GM12801 (cell line): ENCODE results near the gene GSDMA.

Experiments used
- TF ChIP-seq, protein P1 (sequence below): IDR thresholded peaks from one replicate; pipeline ENCODE4 v1.5.1; 2011; ENCODE audit warnings: control low read depth; ENCODE audit not compliant: insufficient read length; ENCODE audit errors: extremely low read depth

Gene GSDMA

DNA sequence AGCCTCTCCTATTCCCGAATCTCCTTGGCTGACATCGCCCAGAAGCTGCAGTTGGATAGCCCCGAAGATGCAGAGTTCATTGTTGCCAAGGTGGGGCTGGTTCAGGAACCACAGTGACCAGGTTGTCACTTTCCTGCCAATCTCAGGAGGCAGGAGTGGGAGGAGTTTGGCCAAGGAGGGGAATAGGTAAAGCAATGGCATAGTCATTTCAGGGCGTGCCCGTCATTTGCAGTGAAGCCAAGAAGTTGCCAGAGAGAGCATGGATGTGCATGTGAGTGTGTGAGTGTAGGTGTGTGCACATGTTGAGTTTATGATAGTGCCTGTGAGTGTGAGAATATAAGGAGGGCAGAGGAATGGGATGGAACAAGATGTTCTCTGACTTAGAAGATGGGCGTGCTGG, 32.6 kb downstream of the GSDMA start:
- TF ChIP-seq, protein P1, sequence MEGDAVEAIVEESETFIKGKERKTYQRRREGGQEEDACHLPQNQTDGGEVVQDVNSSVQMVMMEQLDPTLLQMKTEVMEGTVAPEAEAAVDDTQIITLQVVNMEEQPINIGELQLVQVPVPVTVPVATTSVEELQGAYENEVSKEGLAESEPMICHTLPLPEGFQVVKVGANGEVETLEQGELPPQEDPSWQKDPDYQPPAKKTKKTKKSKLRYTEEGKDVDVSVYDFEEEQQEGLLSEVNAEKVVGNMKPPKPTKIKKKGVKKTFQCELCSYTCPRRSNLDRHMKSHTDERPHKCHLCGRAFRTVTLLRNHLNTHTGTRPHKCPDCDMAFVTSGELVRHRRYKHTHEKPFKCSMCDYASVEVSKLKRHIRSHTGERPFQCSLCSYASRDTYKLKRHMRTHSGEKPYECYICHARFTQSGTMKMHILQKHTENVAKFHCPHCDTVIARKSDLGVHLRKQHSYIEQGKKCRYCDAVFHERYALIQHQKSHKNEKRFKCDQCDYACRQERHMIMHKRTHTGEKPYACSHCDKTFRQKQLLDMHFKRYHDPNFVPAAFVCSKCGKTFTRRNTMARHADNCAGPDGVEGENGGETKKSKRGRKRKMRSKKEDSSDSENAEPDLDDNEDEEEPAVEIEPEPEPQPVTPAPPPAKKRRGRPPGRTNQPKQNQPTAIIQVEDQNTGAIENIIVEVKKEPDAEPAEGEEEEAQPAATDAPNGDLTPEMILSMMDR, result no peak

GRCh38 chr17:39996162-39996561, 33.4 kb downstream of the GSDMA start:
- TF ChIP-seq, protein P1, result no peak

GRCh38 chr17:39996800-39997199, 34.0 kb downstream of the GSDMA start:
- TF ChIP-seq, protein P1, result no peak

DNA sequence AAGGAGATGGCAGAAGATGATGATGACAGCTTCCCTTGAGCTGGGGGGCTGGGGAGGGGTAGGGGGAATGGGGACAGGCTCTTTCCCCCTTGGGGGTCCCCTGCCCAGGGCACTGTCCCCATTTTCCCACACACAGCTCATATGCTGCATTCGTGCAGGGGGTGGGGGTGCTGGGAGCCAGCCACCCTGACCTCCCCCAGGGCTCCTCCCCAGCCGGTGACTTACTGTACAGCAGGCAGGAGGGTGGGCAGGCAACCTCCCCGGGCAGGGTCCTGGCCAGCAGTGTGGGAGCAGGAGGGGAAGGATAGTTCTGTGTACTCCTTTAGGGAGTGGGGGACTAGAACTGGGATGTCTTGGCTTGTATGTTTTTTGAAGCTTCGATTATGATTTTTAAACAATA, 34.7 kb downstream of the GSDMA start:
- TF ChIP-seq, protein P1, result no peak

GRCh38 chr17:39999067-39999466, 36.3 kb downstream of the GSDMA start:
- TF ChIP-seq, protein P1, result no peak

- TF ChIP-seq, protein P1, result no peak
Measured at GRCh38 chr17:40000161-40000560, 37.4 kb downstream of the GSDMA start.

GRCh38 chr17:40004072-40004471, 41.3 kb downstream of the GSDMA start:
- TF ChIP-seq, protein P1, result no peak

DNA sequence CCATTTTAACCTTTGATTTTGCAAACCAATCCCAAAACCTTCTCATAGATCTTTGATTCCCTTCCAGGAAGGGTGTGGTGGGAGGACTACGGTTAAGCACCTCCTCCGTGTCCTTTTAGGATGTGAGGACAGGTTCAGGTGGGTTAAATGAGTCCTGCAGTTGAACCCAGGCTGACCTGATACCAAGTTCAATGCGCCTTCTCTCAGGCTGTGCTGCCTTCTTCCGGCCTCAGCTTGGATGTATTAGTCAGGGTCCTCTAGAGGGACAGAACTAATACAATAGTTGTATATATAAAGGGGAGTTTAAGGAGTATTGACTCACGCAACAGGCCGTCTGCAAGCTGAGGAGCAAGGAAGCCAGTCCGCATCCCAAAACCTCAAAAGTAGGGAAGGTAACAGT, 41.9 kb downstream of the GSDMA start:
- TF ChIP-seq, protein P1, result no peak
